Sigmoid colon (tissue), 4 donors: ENCODE results near the gene ZNF621.

Experiments
- EP300 ChIP-seq, 4 donors: sonication (generic); formaldehyde crosslinking; IDR thresholded peaks; one replicate each; pipeline ENCODE4 v1.6.1; 2017; ENCODE audit warnings: antibody characterized with exemption in 4 of 4
- POLR2A ChIP-seq, 2 donors: fragments of 450-650 bp; IDR thresholded peaks; one replicate each; pipeline ENCODE4 v1.6.1; 2016; ENCODE audit warnings: antibody characterized with exemption in 2 of 2, mild to moderate bottlenecking in 2 of 2, moderate library complexity in 2 of 2
- POLR2AphosphoS5 ChIP-seq, 4 donors: sonication (generic); formaldehyde crosslinking; IDR thresholded peaks; one replicate each; pipeline ENCODE4 v1.6.1; 2017; ENCODE audit warnings: antibody characterized with exemption in 4 of 4
- TF ChIP-seq, protein P1 (sequence below), 4 experiments: fragments of 450-650 bp in 3 of 4; fragments of 200-600 bp in 1 of 4; IDR thresholded peaks; one replicate each; pipeline ENCODE4 v1.5.1; 2016 to 2019; ENCODE audit warnings: antibody characterized with exemption in 4 of 4, mild to moderate bottlenecking in 3 of 4, moderate library complexity in 2 of 4

DNA sequence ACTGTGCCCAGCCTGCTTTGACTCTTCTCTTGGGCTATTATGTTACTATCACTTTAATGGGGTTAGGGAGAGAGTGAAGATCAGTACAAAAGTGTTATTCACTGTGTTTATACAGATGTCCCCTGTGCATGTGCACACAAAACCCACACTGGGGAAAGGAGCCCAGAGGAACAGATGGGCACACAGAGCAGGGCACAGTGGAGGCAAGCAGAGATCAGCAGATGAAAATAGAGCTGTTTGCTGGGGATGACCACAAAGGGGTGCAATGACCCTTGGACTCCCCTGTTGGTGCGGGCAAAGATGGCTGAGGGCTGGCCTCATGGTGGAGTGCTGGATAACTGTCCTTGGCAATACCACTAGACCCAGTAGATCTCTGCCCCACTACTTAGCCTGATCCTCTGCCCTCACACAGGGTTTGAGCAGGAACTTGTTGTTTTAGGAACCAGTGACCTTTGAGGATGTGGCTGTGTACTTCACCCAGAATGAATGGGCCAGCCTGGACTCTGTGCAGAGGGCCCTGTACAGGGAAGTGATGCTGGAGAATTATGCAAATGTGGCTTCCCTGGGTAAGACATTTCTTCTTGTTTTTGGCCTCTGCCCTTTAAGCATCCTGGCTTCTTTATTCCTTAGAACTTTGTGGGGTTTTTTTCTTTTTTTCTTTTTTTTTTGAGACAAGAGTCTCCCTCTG, 13.6 kb upstream of the ZNF621 start:
- TF ChIP-seq, protein P1, sequence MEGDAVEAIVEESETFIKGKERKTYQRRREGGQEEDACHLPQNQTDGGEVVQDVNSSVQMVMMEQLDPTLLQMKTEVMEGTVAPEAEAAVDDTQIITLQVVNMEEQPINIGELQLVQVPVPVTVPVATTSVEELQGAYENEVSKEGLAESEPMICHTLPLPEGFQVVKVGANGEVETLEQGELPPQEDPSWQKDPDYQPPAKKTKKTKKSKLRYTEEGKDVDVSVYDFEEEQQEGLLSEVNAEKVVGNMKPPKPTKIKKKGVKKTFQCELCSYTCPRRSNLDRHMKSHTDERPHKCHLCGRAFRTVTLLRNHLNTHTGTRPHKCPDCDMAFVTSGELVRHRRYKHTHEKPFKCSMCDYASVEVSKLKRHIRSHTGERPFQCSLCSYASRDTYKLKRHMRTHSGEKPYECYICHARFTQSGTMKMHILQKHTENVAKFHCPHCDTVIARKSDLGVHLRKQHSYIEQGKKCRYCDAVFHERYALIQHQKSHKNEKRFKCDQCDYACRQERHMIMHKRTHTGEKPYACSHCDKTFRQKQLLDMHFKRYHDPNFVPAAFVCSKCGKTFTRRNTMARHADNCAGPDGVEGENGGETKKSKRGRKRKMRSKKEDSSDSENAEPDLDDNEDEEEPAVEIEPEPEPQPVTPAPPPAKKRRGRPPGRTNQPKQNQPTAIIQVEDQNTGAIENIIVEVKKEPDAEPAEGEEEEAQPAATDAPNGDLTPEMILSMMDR (IDR thresholded peaks at IDR 0.05) = no peak
- TF ChIP-seq EP300 (IDR thresholded peaks at IDR 0.05) (no peak), POLR2A (IDR thresholded peaks at IDR 0.05) (no peak), POLR2AphosphoS5 (IDR thresholded peaks at IDR 0.05) (no peak)
